Kidney (tissue), 14 donors: ENCODE results near the gene ACAD9. TPM values are rescaled to one million over a fixed set of nuclear protein-coding genes. Genes with fewer than 3 reads are reported as not detected.

ENCODE experiments used
- DNase-seq, 5 donors: peaks; one replicate each; pipeline ENCODE4 v3.0.0-alpha.2; 2013 to 2020
- FAIRE-seq: peaks from 2 replicates; lab custom pipeline; 2012; peaks lifted over from hg19 to GRCh38; lab: Jason Lieb, UNC
- H3K27ac ChIP-seq, 2 donors: one replicate each; pipeline ENCODE4 v1.7.0; 2013; ENCODE audit warnings: low read depth in 2 of 2, low read length in 2 of 2, inconsistent platforms in 1 of 2
- H3K27me3 ChIP-seq: one replicate; pipeline ENCODE4 v1.7.1; 2013; ENCODE audit warnings: low read length, inconsistent platforms; ENCODE audit not compliant: control insufficient read depth, insufficient read depth
- H3K36me3 ChIP-seq, 3 donors: one replicate each; pipeline versions ENCODE4 v1.7.0 to v1.7.1; 2013; ENCODE audit warnings: low read length in 3 of 3, control low read depth in 1 of 3, inconsistent platforms in 1 of 3; ENCODE audit not compliant: insufficient read depth in 3 of 3, control insufficient read depth in 2 of 3
- H3K4me1 ChIP-seq, 3 donors: one replicate each; pipeline versions ENCODE4 v1.7.0 to v1.7.1; 2013; ENCODE audit warnings: low read length in 3 of 3, inconsistent platforms in 1 of 3, low read depth in 1 of 3; ENCODE audit not compliant: control insufficient read depth in 2 of 3, insufficient read depth in 2 of 3
- H3K4me3 ChIP-seq, 3 donors: one replicate each; pipeline versions ENCODE4 v1.7.0 to v1.8.1; 2013; ENCODE audit warnings: low read length in 3 of 3, control low read depth in 1 of 3, inconsistent platforms in 1 of 3
- H3K9ac ChIP-seq, 3 donors: one replicate each; pipeline versions ENCODE4 v1.7.0 to v1.7.1; 2013; ENCODE audit warnings: low read length in 3 of 3, control low read depth in 1 of 3, inconsistent platforms in 1 of 3
- H3K9me3 ChIP-seq, 3 donors: one replicate each; pipeline versions ENCODE4 v1.7.0 to v1.7.1; 2013; ENCODE audit warnings: low read length in 3 of 3, control low read depth in 1 of 3, inconsistent platforms in 1 of 3; ENCODE audit not compliant: control insufficient read depth in 2 of 3, insufficient read depth in 1 of 3
- CTCF ChIP-seq: IDR thresholded peaks from 3 replicates; pipeline ENCODE4 v1.5.1; 2012; ENCODE audit warnings: mild to moderate bottlenecking, moderate library complexity, borderline replicate concordance; ENCODE audit not compliant: insufficient read depth; ENCODE audit errors: extremely low read depth
- intact Hi-C: fragments of 100-400 bp; cut with DNase I; formaldehyde crosslinking; loops from one replicate; pipeline ENCODE4 v1.11.1; 2022
- polyA plus RNA-seq: library from polyadenylated mRNA; stranded (reverse); fragments of 350-450 nt; fragmentation: Illumina TruSeq; extraction: RNeasy Lipid Tissue Mini Kit (QIAGEN cat#74804); gene quantifications from one replicate; pipeline ENCODE4 v1.2.3, GENCODE V29; 2014; ENCODE audit warnings: low read depth, low replicate concordance; ENCODE audit not compliant: insufficient read depth
- total RNA-seq: library from RNA; stranded (reverse); fragmentation: NEBNext Ultra II Directional; extraction: Animal tissue kit (Norgen Biotek cat#: 25700); gene quantifications from one replicate; pipeline ENCODE4 v1.2.1, GENCODE V29; 2021
- donor health status: control.
- donor health status: control.
- donor health status: control.
- donor health status: control.
- donor health status: control.
- donor health status: DM: yes; HTN: yes; CAD: no.
- donor health status: Normal renal cell carcinoma (clear cell type).

Gene ACAD9
- total and polyA plus RNA-seq, 2 donors from 2014 or later: 36.2 to 50.2 TPM

GRCh38 chr3:128906804-128907525, 27.5 kb downstream of the ACAD9 start:
- intact Hi-C loops: no loop called here
- no peak for TF ChIP-seq CTCF
- no peak for FAIRE-seq

GRCh38 chr3:128907706-128908445, 28.5 kb downstream of the ACAD9 start:
- no peak for TF ChIP-seq CTCF
- Histone ChIP-seq H3K9ac (no peak overlapping the region), H3K4me3 (no peak overlapping the region), H3K4me1 (no peaks in the 10 kb centered on the region), H3K36me3 (peaks cover 5 to 67% (median 42%) of the 10 kb centered on the region in 3 donors), H3K27ac (no peak overlapping the region), H3K27me3 (no peaks in the 10 kb centered on the region), H3K9me3 (no peaks in the 10 kb centered on the region)
- intact Hi-C loops: no loop called here
- FAIRE-seq (no peak), DNase-seq (no peak)

More at GRCh38 chr3:128906804-128907525, 27.5 kb downstream of the ACAD9 start:
- no peak overlapping the region for H3K27ac ChIP-seq
- no peaks in the 10 kb centered on the region for H3K27me3 ChIP-seq
- no peak for DNase-seq
- no peaks in the 10 kb centered on the region for H3K4me1 ChIP-seq
- H3K9me3 ChIP-seq: no peaks in the 10 kb centered on the region
- no peak overlapping the region for H3K9ac ChIP-seq
- peaks cover 5 to 69% (median 36%) of the 10 kb centered on the region in 3 donors for H3K36me3 ChIP-seq
- no peak overlapping the region for H3K4me3 ChIP-seq

- intact Hi-C loops: no loop called here
- FAIRE-seq: no peak
Measured at GRCh38 chr3:128908951-128909350, 29.5 kb downstream of the ACAD9 start.

More at GRCh38 chr3:128908951-128909350, 29.5 kb downstream of the ACAD9 start:
- H3K9ac ChIP-seq: no peak overlapping the region
- H3K4me1 ChIP-seq: no peaks in the 10 kb centered on the region
- H3K27ac ChIP-seq: no peak overlapping the region
- peaks cover 7 to 68% (median 40%) of the 10 kb centered on the region in 3 donors for H3K36me3 ChIP-seq
- no peaks in the 10 kb centered on the region for H3K9me3 ChIP-seq
- H3K27me3 ChIP-seq: no peaks in the 10 kb centered on the region
- peak in 1 of 5 donors; percentile 28 for DNase-seq
- TF ChIP-seq CTCF: no peak
- no peak overlapping the region for H3K4me3 ChIP-seq
